ENCODE measurements around the gene DGKZ.

The DGKZ gene

GRCh38 chr11:46389450-46390330 lies 42.4 kb downstream of the DGKZ start:
- H3K4me3 ChIP-seq (ENCODE audit: low read depth, low read length): peak overlapping the region; percentile 23
- peak; percentile 85 for DNase-seq (ENCODE audit: low read depth)
- TF ChIP-seq POLR2A (IDR thresholded peaks at IDR 0.05; ENCODE audit: extremely low read depth, insufficient read length) (no peak), CTCF (IDR thresholded peaks at IDR 0.05; ENCODE audit: low read depth, low read length) (peak; percentile 53), MAX (IDR thresholded peaks at IDR 0.05; ENCODE audit: low read depth, low read length) (0 out of 2 replicates have a peak, but pooled peaks have one; percentile 8), MYC (IDR thresholded peaks at IDR 0.05; ENCODE audit: low read depth, low read length) (no peak)

GRCh38 chr11:46390331-46391171 lies 43.3 kb downstream of the DGKZ start:
- TF ChIP-seq POLR2A (IDR thresholded peaks at IDR 0.05; ENCODE audit: extremely low read depth, insufficient read length): no peak
- no peak for TF ChIP-seq CTCF (IDR thresholded peaks at IDR 0.05; ENCODE audit: low read depth, low read length)
- no peak for TF ChIP-seq MYC (IDR thresholded peaks at IDR 0.05; ENCODE audit: low read depth, low read length)
- no peak for TF ChIP-seq MAX (IDR thresholded peaks at IDR 0.05; ENCODE audit: low read depth, low read length)
- no peak overlapping the region for H3K4me3 ChIP-seq (ENCODE audit: low read depth, low read length)
- DNase-seq (ENCODE audit: low read depth): peak; percentile 41

- H3K4me3 ChIP-seq (ENCODE audit: low read depth, low read length): no peak overlapping the region
- TF ChIP-seq POLR2A (IDR thresholded peaks at IDR 0.05; ENCODE audit: extremely low read depth, insufficient read length) (no peak), MAX (IDR thresholded peaks at IDR 0.05; ENCODE audit: low read depth, low read length) (no peak), CTCF (IDR thresholded peaks at IDR 0.05; ENCODE audit: low read depth, low read length) (no peak), MYC (IDR thresholded peaks at IDR 0.05; ENCODE audit: low read depth, low read length) (no peak)
- DNase-seq (ENCODE audit: low read depth): no peak
Observed at GRCh38 chr11:46391186-46391577, 43.9 kb downstream of the DGKZ start.

- peak; percentile 32 for TF ChIP-seq CTCF (IDR thresholded peaks at IDR 0.05; ENCODE audit: low read depth, low read length)
- TF ChIP-seq MAX (IDR thresholded peaks at IDR 0.05; ENCODE audit: low read depth, low read length): no peak
- peak; percentile 67 for DNase-seq (ENCODE audit: low read depth)
- H3K4me3 ChIP-seq (ENCODE audit: low read depth, low read length): peak within 1 kb of the TSS; percentile 50
Observed at GRCh38 chr11:46391578-46392420, 44.5 kb downstream of the DGKZ start, which contains the start of gene CHRM4. CHRM4 (minus strand) TSS chr11:46391776; CDS start chr11:46386557, 5,219 bp downstream.
